Renal pelvis (tissue), 4 donors: Measurements from ENCODE around the gene DBX1. TPM values are rescaled to one million over a fixed set of nuclear protein-coding genes. Genes with fewer than 3 reads are reported as not detected.
"Not testable (repeated sequence)": the region's sequence is repeated elsewhere in the genome, so short reads cannot be mapped to it uniquely, and the experiment has no call there.

Experiments
- DNase-seq: peaks from one replicate; pipeline ENCODE4 v3.0.0-alpha.2; 2013
- polyA plus RNA-seq, 3 donors: library from polyadenylated mRNA; unstranded; fragments of 120-200 nt; gene quantifications; one replicate each; pipeline ENCODE4 v1.2.1, GENCODE V29; 2013; ENCODE audit not compliant: insufficient read length in 3 of 3

DBX1 gene
- polyA plus RNA-seq, 3 donors: not detected

GRCh38 chr11:20161923-20162744 lies 1.9 kb upstream of the DBX1 start:
- DNase-seq: no peak

DNA sequence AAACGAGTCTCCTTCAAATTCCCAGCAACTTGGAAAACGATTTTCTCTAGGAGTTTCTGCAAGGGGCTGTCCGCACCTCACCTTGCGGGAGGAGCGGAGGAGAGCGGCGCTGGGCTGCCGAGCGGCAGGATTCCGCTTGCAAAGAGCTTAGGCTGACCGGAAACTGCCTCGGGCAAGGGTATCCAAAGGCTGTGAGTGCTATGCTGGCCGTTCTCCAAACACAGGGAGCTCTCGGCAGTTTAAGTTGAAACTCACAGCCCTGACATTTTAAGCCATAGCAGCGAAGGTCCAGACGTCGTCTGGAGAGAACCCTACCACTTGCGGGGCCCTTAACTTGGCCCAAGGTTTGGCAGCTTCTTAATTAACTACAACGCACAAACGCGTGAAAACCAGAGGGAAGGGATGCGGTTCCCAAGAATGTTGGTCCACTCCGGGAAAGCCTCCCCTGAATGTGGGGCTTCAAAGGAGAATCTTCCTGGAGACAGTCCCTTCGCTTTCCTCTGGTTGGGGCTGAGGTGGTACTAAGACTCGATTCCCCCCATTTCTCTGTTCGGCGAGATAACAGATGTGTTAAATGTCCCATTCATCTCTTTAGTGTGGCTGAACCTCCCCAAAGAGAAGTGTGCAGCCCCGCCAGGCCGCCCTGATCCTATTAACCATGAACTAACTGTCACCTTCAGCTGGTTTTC lies 1.1 kb upstream of the DBX1 start:
- no peak for DNase-seq

- DNase-seq: no peak
Observed at GRCh38 chr11:20159466-20160381, 551 bp downstream of the DBX1 start.

DNA sequence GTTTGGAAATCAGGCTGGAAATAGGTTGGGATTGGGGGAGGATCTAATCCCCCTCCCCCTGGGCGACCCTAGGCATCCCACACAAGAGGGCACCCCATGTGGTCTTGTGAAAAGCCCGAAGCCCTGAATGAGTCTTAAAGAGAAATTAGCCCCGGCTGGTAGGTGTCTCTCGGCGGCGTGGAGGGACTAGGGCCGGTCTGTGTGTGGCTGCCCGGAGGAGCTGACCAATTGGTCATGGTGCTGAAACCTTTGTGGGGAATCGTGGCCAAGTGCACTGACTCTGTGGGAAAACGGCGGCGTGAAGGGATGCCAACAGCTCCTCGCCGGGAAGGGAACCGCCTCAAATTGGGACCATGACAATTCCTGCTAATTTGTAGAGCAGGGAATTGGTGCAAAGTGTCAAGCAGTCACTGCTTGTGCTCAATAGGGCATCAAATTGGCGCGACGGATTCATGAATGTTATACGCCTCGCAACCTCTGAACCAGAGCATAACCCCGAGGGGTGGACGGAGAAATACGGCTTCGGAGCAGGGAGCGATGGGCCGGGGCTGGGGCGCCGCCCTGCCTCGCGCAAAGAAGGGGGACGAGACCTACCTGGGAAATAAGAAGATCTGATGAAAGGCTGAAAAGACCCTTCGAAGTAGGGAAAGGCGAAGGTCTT lies 1.5 kb downstream of the DBX1 start:
- peak; percentile 88 for DNase-seq

- DNase-seq: no peak
Observed at GRCh38 chr11:20157728-20158127, 2.5 kb downstream of the DBX1 start.

- DNase-seq: no peak
Observed at GRCh38 chr11:20156876-20157613, 3.2 kb downstream of the DBX1 start.

- no peak for DNase-seq
Observed at GRCh38 chr11:20156280-20156875, 3.9 kb downstream of the DBX1 start.

- no peak for DNase-seq
Observed at GRCh38 chr11:20155683-20156279, 4.5 kb downstream of the DBX1 start.

DNA sequence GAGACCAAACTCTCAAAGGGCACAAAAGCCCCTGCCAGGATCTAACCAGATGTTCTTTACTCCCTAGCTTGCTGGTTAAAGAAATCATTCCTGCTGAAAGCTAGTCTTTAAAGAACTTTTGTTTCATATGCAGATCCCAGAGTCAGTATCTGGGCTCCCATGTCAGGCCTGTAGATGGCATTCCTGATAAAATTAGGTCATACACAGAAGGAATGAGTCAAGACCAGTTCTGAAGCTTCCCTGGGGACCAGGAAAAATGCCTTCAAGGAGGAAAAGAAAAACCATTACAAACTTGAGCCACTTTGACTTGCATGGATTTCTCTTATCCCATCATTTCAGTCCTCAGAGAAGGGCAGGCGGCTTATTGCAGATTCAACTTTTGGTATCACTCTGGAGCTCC lies 5.9 kb downstream of the DBX1 start:
- no peak for DNase-seq

DNA sequence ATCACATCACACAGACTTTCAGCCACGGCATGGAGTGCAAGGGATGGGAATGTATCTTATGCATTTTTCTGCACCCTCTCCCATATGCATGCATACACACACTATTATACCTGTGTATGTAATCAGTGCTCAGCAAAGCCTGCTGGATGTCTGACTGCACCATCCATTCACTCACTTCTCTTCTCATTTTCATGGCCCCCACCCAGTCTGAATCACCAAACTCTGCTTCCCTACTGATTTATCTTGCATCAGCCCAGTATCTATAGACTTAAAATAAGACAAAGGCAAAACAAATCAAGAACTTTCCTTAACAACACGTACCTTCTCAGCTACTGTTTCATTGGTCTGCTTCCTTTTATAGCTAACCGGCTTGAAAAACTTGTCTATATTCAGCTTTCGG lies 21.6 kb downstream of the DBX1 start:
- DNase-seq: no peak

DNA sequence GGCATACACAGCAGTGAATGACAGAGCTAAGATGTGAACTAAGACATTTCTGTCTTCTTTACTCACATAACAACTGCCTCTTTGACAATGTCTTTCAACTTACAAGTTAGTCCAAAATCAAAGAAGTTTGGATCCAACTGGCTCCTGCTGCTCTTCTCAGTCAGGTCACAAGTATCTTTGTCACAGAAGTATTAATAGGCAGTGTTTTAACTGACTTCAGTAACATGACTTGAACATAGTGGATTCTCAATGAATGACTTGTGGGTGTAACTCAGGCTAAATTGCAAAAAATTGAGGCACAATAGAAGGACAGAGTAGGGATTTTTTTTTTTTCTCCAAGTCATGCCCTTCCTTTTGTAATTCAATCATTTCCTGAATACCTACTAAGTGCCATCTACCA lies 22.6 kb downstream of the DBX1 start:
- DNase-seq: no peak

GRCh38 chr11:20134991-20135736 lies 25.1 kb downstream of the DBX1 start:
- DNase-seq: no peak

GRCh38 chr11:20132667-20133039 lies 27.6 kb downstream of the DBX1 start:
- DNase-seq: no peak

DNA sequence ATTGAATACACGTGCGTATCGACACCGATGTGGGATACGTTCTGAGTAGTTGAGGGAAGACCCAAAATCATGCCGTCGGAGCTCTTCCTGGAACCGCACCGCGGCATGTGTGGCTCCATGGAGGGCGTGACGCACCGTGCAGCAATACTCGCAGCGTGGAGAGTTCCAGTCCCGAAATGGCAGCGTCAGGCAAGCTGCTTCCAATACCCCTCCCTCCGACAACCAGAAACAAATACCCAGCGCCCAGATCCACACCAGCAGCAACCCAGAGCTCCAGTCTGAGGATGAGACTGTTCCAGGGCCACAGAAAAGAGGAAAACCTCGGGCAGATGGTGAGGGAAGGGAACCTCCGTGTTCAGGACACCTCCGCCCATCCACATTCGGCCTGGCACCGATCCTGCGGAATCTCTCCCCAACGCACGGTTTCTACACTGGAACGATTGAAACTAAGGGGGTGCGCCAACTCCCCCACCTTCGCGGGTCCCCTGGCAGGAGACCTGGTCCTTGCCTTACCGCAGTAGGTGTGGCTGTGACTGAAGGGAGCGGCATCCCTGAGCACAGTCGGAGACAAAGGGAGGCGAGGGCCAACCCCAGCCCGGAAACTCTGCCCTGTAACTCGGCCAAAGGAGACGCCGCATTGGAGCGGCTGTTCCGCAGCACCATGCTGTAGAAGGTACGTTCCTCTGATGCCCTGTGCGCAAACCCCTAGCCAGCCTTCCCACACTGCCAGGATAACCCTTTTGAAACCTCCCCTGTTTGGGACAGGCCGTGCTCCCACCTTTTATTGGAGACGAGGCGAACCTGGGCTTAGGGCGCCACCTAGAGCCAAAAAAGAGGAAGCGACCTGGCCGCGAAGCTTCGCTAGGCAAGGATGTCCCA lies 28.2 kb downstream of the DBX1 start:
- peak; percentile 65 for DNase-seq

DNA sequence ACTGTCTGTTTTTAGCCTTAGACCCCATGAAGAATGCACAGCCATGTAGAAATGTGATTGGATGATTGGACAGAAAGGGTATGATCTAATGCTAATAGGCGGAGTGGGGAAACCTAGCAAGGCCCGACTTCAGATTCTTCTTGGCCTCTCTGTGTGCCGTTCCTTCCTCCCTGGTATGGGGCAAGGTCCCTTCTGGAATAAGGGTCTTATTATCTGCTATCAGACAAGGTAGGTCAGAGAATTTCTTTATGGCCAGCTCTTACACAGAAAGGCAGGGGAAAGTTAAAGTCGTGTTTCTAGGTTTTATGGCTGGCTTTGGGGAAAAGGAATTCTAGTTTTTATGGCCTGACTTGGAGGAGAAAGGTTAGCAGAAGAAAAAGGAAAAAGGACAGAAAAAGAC lies 30.6 kb downstream of the DBX1 start:
- no peak for DNase-seq

- DNase-seq: not testable (repeated sequence)
Observed at GRCh38 chr11:20128528-20128825, 31.8 kb downstream of the DBX1 start.

GRCh38 chr11:20127671-20128527 lies 32.4 kb downstream of the DBX1 start:
- peak; percentile 60 for DNase-seq

DNA sequence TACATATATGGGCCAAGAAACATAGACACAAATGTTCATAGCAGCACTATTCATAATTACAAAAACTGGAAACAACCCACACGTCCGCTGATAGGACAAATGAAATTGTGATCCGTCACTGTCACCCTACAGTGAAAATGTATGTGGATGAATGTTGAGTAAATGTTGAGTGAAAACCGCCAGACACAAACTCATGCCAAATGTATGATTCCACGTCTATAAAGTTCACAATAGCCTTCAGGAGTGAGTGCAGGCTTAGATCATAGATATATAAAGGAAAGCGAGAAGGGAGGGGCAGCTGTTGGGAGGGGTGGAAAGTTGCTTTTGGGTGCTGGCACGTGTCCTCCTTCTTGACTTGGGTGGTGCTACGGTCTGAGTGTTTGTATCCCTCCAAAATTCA lies 33.6 kb downstream of the DBX1 start:
- DNase-seq: no peak
